Stimulated activated CD8-positive, alpha-beta memory T cell treated with anti-CD3 and anti-CD28 coated beads, Interleukin-2, amount 100 ng/mL, for 48 hours (primary cell): Measurements from ENCODE around the gene FGR.
"Not testable (repeated sequence)": the region's sequence is repeated elsewhere in the genome, so short reads cannot be mapped to it uniquely, and the experiment has no call there.

Experiments
- DNase-seq, 2 donors: peaks; one replicate each; pipeline ENCODE4 v3.0.0-alpha.2; 2020; ENCODE audit warnings: low read depth in 2 of 2

FGR gene

GRCh38 chr1:27660300-27660835 lies 25.4 kb upstream of the FGR start:
- no peak for DNase-seq

GRCh38 chr1:27659497-27660299 lies 24.7 kb upstream of the FGR start:
- DNase-seq: peak; percentile 85 to 88

GRCh38 chr1:27658951-27659496 lies 24.0 kb upstream of the FGR start:
- DNase-seq: peak; percentile 25 to 31

- no peak for DNase-seq
Measured at GRCh38 chr1:27656157-27656893, 21.3 kb upstream of the FGR start.

GRCh38 chr1:27655151-27655937 lies 20.4 kb upstream of the FGR start:
- no peak for DNase-seq

GRCh38 chr1:27652111-27652864 lies 17.3 kb upstream of the FGR start:
- DNase-seq: no peak

- no peak for DNase-seq
Measured at GRCh38 chr1:27650539-27651175, 15.7 kb upstream of the FGR start.

GRCh38 chr1:27650171-27650538 lies 15.2 kb upstream of the FGR start:
- DNase-seq: no peak

- no peak for DNase-seq
Measured at GRCh38 chr1:27649306-27649635, 14.3 kb upstream of the FGR start.

- no peak for DNase-seq
Measured at GRCh38 chr1:27648602-27649305, 13.8 kb upstream of the FGR start.

- no peak for DNase-seq
Measured at GRCh38 chr1:27647328-27647727, 12.3 kb upstream of the FGR start.

GRCh38 chr1:27646676-27647075 lies 11.7 kb upstream of the FGR start:
- no peak for DNase-seq

GRCh38 chr1:27645071-27645415 lies 10.1 kb upstream of the FGR start:
- DNase-seq: no peak

- no peak for DNase-seq
Measured at GRCh38 chr1:27644369-27645070, 9.5 kb upstream of the FGR start.

GRCh38 chr1:27643600-27644368 lies 8.8 kb upstream of the FGR start:
- peak in 1 of 2 donors; percentile 50 for DNase-seq

- not testable (repeated sequence) for DNase-seq
Measured at GRCh38 chr1:27640514-27640913, 5.5 kb upstream of the FGR start.

- no peak for DNase-seq
Measured at GRCh38 chr1:27638805-27639204, 3.8 kb upstream of the FGR start.

- DNase-seq: no peak
Measured at GRCh38 chr1:27638047-27638734, 3.2 kb upstream of the FGR start.
